Mesenteric fat pad (tissue), 1 donor: Measurements from ENCODE around the gene CGNL1. TPM values are rescaled to one million over a fixed set of nuclear protein-coding genes. Genes with fewer than 3 reads are reported as not detected.

Experiments
- DNase-seq: peaks from one replicate; pipeline ENCODE4 v3.0.0-alpha.2; 2020; ENCODE audit warnings: low spot score
- total RNA-seq: library from RNA; stranded (reverse); fragmentation: NEBNext Ultra II Directional; extraction: Animal tissue kit (Norgen Biotek cat#: 25700); gene quantifications from one replicate; pipeline ENCODE4 v1.2.1, GENCODE V29; 2021
- donor health status: DM: yes; HTN: yes; CAD: no.

CGNL1 gene
- total RNA-seq, 1 donor from 2014 or later, result 2.4 TPM

DNA sequence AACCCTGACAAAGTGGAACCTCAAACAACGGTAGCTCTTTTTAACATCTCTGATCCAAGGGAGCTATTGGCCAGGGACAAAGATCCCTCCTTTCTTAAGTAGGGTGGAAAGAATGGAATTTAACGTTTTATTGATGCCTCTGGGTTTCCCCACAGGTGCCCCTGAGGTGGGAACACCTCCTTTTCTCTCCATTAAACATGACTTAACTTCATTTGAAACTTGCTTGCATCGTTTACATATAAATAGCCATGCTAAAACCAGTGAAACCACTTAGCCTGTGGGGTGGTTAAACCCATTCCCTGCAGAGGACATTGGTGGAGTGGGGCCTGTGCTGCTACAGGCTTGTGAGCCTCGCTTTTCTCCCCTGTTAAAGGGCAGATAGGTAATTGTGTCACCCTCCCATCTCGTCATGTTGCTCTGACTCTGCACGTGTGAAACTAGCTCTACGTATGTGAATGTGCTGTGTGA lies 9.7 kb downstream of the CGNL1 start:
- no peak for DNase-seq

DNA sequence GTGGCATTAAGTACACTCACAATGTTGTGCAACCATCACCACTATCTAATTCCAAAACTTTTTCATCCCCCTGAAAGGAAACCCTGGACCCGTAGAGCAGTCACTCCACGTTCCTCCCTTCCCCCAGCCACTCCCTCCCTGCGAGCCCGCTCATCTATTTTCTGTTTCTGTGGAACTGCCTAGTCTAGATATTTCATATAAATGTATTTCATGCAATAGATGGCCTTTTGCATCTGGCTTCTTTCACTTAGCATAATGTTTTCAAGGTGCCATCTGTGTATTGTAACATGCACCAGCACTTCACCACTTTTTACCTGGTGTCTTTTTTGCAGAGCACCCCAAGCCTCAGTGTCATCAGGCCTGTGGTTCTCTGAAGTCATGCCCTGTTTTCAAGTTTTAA lies 10.7 kb downstream of the CGNL1 start:
- DNase-seq, result no peak

DNA sequence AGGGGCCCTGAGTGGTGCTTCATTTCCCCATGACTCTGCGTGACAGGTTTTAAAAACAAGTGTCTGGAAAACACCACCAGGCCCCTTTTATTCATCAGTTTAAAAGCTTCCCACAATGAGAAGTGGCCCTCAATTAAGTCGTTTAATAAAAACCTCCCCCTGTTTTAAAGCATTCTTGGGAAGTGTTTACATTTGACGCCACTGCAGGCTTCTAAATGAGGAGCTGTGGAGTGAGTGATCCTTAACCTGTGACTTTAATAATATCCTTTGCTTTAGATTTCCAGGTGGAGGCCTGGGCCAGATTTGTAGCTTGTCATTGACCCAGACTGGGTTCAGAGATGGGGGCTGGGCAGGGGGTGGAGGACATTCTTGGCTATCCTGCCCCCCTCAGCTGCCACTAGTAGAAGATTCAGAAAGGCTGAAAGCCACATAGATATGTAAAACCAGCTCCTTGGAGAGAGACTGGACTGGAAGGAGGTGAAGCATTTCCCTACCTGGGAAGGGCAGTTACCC lies 11.3 kb downstream of the CGNL1 start:
- DNase-seq, result no peak

DNA sequence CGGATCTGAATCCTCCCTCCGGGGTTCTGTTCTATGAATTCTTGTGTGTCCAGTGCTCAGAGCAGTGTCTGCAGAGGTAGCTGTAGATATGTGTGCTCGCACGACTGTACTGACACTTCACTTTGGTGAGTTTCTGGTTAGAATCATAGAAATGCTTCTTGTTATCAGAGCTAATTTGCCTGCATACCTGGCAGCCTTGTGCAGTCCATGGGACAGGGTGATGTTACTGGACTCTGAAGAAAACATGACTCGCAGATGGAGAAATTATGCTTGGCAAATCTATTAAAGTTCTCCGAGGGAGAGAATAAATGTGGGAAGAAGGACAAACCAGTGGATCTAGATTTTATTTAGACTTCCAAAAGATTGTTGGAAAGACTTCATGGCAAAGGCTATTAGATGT lies 12.2 kb downstream of the CGNL1 start:
- no peak for DNase-seq

DNA sequence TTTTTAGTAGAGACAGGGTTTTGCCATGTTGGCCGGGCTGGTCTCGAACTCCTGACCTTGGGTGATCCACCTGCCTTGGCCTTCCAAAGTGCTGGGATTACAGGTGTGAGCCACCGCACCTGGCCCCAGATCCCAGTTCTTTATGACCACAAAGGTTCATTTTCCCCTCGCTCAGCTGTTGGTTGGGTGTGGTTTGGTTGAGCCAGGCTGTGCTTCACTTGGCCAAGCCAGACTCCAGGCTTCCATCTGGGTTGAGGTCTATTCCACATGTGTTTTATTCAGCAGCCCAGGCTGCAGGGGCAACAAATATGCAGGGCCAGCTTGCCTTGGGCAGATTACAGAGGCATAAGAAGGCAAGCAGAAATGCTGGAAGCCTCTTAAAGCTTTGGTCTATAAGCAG lies 13.7 kb downstream of the CGNL1 start:
- no peak for DNase-seq

DNA sequence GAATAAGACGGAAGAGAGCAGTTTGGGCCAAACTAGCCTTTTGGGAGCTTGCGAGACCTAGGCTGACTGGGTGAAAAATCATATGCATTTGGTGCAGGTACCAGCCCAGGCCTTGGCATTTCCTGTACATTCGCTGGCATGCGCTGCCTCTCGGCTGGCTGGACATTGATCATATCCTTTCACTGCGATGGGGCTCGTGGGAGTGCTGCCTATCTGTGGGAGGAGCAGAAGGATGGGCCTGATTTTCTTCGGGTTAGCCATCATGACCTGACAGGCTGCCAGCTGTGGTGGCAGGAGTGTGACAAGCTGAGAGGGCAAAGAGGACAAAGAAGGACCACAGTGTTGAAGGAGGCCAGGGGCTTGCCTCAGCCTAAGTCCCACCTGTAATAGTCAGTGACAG lies 14.3 kb downstream of the CGNL1 start:
- no peak for DNase-seq

DNA sequence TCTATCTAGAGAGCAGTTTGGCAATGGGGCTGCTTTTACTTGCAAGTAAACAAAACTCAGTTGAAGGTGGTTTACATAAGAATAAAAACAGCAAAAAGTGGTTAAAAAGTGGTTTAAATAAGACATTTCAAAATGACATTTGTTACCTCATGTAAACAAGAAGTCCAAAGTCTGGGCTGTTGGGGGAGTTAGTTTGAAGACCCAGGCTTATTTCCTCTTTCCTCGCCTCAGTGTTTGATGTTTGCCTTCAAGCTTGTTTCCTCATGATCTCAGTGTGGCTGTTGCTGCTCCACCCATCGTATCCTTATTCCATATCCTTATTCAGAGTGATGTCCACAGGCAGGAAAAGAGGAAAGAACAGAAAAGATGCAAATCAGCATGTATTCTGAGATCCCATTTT lies 15.2 kb downstream of the CGNL1 start:
- DNase-seq, result no peak

DNA sequence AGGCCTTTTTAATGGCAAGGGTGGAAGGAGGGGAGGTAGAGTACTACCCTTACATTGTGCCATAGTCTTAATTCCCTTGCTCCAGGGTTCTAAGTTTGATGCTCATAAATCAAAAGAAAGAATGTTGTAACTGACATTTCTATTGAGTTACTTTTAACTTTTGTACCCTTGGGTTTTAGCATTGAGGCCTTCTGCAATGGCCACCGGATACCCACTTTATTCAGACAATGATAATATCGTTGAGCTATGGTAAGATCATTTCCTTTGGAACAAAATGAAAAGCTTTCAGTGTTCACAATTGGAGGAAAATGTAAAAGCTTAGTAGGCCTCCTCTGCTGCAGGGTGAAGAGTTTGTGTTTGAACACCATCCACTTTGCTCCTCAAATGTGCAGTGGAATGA lies 16.8 kb downstream of the CGNL1 start:
- no peak for DNase-seq

DNA sequence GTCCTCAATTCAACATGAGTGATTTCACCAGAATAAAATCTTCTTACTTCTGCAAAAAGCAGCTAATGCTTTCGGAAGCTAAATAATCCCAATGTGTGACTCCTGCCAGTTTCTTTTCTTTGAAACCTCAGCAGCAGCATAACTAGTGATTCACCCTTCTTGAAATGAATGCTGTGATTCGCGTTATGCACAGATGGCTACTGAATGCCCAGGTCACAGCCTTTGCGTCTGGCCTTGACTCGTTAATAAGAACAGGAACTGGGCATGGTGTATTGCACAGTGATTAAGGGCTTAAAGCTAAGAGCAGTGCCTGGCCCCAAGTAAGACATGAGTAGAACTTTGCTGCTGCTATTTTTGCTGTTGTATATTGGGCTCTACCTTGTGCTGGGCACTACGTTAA lies 19.0 kb downstream of the CGNL1 start:
- no peak for DNase-seq

DNA sequence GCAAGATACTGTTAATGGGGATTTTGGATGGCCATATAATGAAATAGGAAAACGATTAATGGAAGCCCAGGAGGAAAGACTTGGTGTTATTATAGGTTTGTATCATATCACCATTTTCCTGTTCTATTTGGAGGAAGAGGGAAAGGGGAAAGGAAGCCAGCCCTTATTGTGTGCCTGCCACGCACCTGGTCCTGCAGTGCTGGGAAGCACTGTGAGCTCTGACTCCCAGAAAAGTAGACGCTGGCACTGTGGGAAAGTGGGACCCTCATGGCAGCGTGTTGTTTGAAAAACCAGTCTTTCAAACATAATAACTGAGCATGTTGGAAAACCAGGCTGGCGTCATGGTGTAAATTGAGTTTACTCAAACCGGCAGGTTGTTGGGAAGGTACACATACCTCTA lies 22.0 kb downstream of the CGNL1 start:
- DNase-seq, result no peak

DNA sequence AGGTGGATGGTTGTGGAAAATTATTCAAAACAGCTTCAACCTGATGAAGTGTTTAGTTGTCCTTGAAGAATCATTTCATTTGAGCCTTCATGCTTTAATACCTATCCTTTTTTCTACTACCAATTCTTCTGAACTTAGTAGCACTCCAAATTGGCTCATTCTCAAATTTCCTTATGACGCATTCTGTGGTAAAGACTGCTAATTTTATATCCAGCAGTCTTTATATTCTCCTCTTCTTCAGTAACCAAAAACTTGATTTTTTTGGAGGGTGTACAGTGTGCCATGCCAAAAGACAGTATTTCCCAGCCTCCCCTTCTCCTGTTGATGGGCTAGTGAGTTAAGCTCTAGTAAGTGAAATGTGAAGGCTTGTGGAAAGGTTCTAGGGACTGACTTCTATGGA lies 25.2 kb downstream of the CGNL1 start:
- no peak for DNase-seq

DNA sequence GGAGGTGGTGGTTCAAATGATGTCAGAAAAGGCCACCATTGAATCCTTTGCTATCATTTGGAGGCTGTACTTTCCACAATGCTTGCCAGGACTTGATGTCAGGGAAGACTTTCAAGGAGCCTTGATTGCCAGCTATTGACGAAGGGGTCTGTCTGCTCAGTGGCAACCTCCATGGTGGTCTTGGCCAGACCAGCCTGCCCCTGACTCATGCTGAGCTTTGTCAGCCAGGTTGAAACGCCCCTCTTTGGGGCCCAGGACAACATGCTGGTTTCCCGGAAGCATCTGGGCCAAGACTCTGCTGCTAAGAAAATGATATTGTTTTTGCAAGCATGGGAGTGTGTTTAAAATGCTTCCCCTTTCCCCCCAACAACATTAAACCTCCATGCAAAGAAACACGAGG lies 26.7 kb downstream of the CGNL1 start:
- no peak for DNase-seq

DNA sequence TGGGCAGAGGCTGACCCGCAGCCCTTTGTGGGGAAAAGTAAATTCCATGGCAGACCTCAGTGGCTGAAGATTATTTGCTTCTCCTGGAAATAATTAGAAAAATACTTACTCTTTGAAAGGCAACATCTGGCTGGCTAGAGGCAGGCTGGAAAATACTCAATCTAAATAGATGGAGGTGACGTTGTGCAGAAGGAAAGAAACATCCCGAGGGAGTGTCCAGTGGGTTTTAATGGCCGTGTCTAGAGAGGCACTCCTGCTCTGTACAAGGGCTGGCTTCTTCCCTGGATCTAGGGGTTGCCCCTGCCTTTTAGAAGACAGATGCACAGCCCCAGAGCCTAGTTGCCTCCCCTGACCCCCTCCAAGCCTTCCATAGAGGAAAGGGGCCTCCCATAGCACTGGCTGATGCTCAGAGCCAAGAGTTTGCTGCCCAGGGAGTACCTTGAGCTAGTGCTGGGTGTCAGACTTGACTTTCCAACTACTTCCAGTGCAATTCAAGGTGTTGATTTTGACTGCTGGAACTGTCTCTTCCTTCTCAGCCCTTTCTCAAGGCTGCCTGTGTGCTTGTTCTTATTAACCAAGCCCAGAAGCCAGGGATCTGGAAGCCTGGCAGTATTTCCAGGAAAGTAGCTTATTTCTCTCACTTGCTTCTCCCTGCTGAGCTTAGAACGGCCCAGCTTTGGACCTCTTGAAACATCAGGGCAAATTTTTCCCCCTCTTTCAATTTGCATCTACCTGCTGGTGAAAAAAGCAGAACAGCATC lies 27.4 kb downstream of the CGNL1 start:
- DNase-seq, result no peak

DNA sequence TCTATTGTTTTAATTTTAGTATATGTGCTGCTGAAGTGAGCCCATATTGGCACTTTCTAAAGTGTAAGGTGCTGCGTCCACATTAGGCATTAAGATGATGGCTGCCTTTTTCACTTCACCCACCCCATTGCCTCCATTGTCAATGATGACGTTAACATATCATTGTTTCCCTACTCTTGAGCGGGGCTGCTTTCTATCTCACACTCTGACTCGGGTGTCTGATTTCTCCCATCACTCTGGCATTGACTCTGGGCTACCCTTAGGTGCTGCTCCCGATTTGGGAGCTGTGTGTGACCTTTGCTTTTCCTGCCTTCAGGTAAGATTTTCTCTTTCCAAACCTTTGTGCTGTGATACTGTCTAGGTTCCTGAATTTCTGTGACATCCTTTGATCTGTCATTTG lies 28.8 kb downstream of the CGNL1 start:
- no peak for DNase-seq

DNA sequence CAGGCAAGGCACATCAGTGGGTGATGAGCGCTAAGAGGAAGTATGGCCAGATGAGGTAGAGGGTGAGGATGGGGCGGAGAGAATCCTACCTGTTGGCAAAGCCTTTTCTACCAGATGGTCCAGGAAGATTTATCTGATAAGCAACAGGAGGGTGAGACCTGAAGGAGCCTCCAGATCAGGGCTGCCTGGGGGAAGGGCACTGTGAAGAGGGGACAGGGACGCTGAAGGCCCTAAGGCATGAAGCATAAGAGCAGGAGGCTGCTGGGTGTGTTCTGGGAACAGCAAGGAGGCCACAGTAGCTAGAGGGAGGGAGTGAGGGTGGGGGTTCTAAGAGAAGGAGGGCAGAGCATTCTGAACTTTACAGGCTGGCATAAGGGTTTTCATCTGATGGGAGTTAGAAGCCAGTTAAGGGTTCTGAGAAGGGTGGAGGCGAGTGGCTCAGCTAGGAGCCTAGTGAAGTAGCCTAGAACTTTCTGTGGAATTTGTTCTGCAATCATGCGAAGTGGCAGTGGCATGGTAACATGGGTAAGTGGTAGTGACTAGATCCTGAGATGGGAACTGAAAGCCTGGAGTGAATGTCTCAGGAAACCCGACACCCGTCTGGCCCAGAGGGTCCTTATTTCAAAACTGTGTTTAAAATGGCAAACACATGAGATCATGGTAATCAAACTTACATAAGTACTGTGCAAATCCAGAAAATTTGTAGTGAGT lies 29.9 kb downstream of the CGNL1 start:
- no peak for DNase-seq

DNA sequence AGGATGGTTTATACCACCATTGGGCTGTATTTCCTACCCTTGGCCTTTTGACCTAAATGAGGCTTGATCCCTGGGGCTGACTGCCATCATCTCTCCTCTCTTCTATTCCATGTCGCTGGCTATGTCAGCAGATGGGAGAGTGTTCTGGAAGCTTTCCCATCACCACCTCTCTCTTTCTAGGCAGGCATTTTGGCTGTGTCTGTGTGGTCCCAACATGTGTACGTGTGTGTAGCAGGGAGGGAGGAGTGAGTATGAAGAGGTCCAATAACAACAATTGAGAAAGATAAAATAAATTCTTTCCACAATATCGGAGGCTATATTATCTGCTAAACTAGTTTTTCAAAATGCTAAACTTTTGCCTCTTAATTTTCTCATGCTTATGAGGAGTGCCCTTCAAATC lies 34.1 kb downstream of the CGNL1 start:
- no peak for DNase-seq

DNA sequence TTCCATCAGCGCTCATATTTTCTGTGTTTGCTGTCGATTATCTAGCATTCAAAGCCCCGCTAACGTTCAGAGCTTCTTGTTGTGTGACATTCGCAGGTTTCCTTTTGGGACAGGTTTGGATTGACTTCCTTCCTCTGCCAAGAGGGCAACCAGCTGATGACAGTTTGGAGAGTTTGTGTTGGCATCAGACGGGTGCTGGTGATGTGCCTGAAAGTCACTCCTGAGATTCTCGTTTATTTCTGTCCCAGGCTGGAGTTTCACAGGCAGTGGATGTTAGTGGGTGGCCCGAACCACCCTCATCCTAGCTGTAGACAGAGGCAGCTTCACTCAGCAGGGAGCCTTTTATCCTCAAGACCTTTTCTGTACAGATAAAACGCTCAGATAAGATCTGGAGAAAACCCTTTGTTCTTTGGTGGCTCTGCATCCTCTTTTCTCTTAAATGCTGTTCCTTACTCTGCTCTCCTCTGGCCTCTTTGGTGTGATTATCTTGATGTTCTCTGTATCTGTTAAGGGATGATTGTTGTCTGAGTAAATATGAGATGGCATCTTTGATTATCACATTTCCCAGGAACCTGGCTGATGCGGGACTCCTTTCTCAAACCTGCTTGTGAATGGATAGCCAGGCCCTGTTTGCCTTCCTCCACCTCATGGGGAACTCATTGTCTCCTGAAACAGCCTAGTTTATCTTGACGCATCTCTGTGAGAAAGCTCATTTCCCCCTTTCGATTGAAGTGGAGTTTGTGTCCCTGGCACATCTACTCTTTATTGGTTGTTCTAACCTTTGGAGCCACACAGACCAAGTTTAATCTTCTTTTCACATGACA lies 35.9 kb downstream of the CGNL1 start:
- DNase-seq, result no peak

DNA sequence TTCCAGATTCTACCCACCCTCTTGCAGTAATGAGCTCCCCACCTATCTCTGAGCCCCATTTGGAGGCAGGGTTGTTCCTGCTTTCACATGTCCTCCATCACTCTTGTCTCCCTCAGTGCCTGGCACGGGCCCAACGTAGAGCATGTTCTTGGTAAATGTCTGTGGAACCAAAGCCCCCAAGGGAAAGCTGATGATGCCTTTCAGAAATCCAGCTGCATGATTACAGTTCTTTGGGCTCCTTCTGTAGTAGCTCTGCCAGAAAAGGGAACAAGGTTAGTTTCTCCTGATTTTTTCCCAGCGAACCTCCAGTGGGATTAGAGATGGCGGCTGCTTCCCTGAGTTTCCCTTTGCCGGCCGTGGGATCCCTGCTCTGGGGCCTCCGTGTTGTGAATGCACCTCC lies 39.3 kb downstream of the CGNL1 start:
- no peak for DNase-seq

DNA sequence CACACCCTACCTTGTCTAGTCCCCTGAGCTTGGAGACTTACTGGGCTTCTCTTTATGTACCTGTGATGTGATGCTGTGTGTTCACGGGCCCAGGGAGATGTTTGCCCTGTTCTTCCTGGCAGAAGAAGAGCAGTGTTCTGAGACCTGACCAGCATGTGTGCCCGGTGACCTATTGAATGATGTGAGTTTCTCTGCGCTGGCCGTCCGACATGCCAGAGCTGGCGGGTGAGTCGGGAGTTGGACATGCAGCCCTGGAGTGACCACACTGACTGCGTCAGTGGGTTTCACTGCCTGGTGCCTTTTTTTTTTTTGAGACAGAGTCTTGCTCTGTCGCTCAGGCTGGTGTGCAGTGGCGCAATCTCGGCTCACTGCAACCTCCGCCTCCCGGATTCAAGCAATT lies 42.3 kb downstream of the CGNL1 start:
- no peak for DNase-seq

DNA sequence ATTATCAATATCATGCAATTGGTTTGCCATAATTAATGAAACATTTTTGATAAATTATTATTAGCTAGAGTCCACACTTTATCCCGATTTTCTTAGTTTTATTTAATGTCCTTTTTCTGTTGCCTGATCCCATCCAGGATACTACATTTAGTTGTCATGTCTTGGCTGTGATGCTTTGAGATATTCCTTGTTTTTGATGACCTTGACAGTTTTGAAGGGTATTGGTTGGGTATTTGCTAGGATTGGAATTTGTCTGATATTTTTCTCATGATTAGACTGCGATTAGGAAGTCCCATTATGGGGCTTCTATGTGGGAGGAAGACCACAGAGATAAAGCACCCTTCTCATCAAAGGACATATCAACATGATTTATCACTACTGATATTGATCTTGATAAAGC lies 43.0 kb downstream of the CGNL1 start:
- DNase-seq, result no peak

DNA sequence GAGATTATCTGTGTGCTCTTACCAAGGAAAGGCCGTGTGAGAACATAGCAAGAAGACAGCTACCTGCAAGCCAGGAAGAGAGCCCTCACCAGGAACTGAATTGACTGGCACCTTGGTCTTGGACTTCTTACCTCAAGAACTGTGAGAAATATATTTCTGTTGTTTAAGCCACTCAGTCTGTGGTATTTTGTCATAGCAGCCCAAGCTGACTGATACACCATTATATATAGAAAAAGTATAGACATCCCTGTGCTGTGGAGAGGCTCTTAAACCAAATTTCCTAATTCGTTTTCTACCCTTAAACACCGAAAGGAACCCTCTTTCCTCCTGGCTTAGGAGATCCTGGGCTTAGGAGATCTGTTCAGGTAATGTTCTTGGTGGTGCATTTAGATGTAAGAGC lies 44.8 kb downstream of the CGNL1 start:
- no peak for DNase-seq

DNA sequence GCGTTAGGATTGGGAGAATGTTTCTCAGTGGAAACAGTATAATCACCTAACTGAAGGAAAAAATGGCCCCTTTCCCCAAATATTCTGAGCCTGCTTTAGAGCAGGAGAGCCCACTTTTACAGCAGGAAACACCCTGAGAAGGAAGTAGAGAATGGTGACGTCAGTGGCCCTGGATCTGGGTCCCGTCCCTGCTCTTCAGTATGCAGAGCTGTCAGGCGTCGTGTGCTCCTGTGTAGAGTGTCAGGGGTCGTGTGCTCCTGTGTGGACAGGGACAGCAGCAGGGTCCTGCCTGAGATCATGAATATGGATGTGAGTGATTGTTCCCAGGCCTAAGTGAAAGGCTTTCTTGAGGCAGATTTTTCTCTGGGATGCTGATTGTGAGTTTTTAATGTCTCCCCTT lies 45.2 kb downstream of the CGNL1 start:
- DNase-seq, result no peak
